ENCODE measurements around the gene FECH.

The FECH gene

GRCh38 chr18:57579934-57580333 is 6.6 kb downstream of the FECH start:
- DNase-seq, result no peak

- no peak for DNase-seq
Observed at GRCh38 chr18:57576316-57576715, 10.2 kb downstream of the FECH start.

GRCh38 chr18:57575542-57575941 is 11.0 kb downstream of the FECH start:
- DNase-seq, result no peak

GRCh38 chr18:57574866-57575265 is 11.6 kb downstream of the FECH start:
- no peak for DNase-seq

GRCh38 chr18:57570162-57570561 is 16.3 kb downstream of the FECH start:
- no peak for DNase-seq

- DNase-seq, result no peak
Observed at GRCh38 chr18:57569133-57569532, 17.4 kb downstream of the FECH start.

GRCh38 chr18:57561728-57562423 is 24.6 kb downstream of the FECH start:
- peak; percentile 79 for DNase-seq

- DNase-seq, result no peak
Observed at GRCh38 chr18:57561261-57561660, 25.2 kb downstream of the FECH start.

GRCh38 chr18:57559314-57559713 is 27.2 kb downstream of the FECH start:
- no peak for DNase-seq

- no peak for DNase-seq
Observed at GRCh38 chr18:57555134-57555533, 31.4 kb downstream of the FECH start.

- DNase-seq, result no peak
Observed at GRCh38 chr18:57550510-57550909, 36.0 kb downstream of the FECH start.

- DNase-seq, result no peak
Observed at GRCh38 chr18:57547260-57547659, 39.2 kb downstream of the FECH start.

GRCh38 chr18:57544936-57545660 is 41.4 kb downstream of the FECH start:
- DNase-seq, result no peak

GRCh38 chr18:57543560-57543959 is 42.9 kb downstream of the FECH start:
- no peak for DNase-seq

GRCh38 chr18:57542812-57543427 is 43.6 kb downstream of the FECH start:
- DNase-seq, result no peak

- no peak for DNase-seq
Observed at GRCh38 chr18:57542126-57542525, 44.4 kb downstream of the FECH start.

GRCh38 chr18:57539702-57540101 is 46.8 kb downstream of the FECH start:
- no peak for DNase-seq

- DNase-seq, result no peak
Observed at GRCh38 chr18:57538614-57539013, 47.9 kb downstream of the FECH start.

GRCh38 chr18:57534511-57534909 is 52.0 kb downstream of the FECH start:
- peak; percentile 38 for DNase-seq

- DNase-seq, result no peak
Observed at GRCh38 chr18:57533868-57534510, 52.5 kb downstream of the FECH start.

GRCh38 chr18:57533006-57533867 is 53.3 kb downstream of the FECH start:
- no peak for DNase-seq

- no peak for DNase-seq
Observed at GRCh38 chr18:57529151-57529550, 57.4 kb downstream of the FECH start.

Measured in DMS53 (cell line).